H1 (cell line): ENCODE data around the gene HTR2A. TPM values are rescaled to one million over a fixed set of nuclear protein-coding genes. Genes with fewer than 3 reads are reported as not detected.

Source experiments
- CTCF ChIA-PET: fragments of 300-600 bp; sonication (Branson Sonifier 250); formaldehyde crosslinking; loops from one replicate; lab custom pipeline; 2021; ENCODE audit not compliant: partially characterized antibody; lab: Charles Lee
- POLR2A ChIA-PET: fragments of 300-600 bp; sonication (Branson Sonifier 250); formaldehyde crosslinking; loops from one replicate; lab custom pipeline; 2021; ENCODE audit warnings: inconsistent platforms; ENCODE audit not compliant: partially characterized antibody; lab: Charles Lee
- DNase-seq, 2 experiments: peaks; one replicate each; pipeline versions ENCODE4 v3.0.0 to v3.0.0-alpha.2; 2010 to 2022; ENCODE audit warnings: low spot score in 2 of 2, low read depth in 1 of 2, mixed read lengths in 1 of 2
- FAIRE-seq: peaks from 2 replicates; lab custom pipeline; 2011; peaks lifted over from hg19 to GRCh38; lab: Jason Lieb, UNC
- H2AFZ ChIP-seq: 2 replicates; pipeline ENCODE4 v1.8.1; 2012; ENCODE audit warnings: low read length, inconsistent platforms
- H2AK5ac ChIP-seq: 2 replicates; pipeline ENCODE4 v1.6.1; 2013; ENCODE audit warnings: low read depth, low read length
- H2BK120ac ChIP-seq: replicated peaks from 2 replicates; pipeline ENCODE3; 2013; ENCODE audit warnings: low read depth, low read length, inconsistent platforms
- H2BK12ac ChIP-seq: 2 replicates; pipeline ENCODE4 v1.6.1; 2013; ENCODE audit warnings: low read depth, low read length
- H2BK15ac ChIP-seq: 2 replicates; pipeline ENCODE4 v1.6.1; 2013; ENCODE audit warnings: low read length
- H2BK20ac ChIP-seq: 2 replicates; pipeline ENCODE4 v1.6.1; 2013; ENCODE audit warnings: low read length
- H2BK5ac ChIP-seq: 2 replicates; pipeline ENCODE4 v1.6.1; 2013; ENCODE audit warnings: low read depth, low read length
- H3K14ac ChIP-seq: 2 replicates; pipeline ENCODE4 v1.6.1; 2013; ENCODE audit warnings: inconsistent platforms; ENCODE audit not compliant: insufficient read length
- H3K18ac ChIP-seq: 2 replicates; pipeline ENCODE4 v1.6.1; 2013; ENCODE audit warnings: low read length; ENCODE audit errors: extremely low read depth
- H3K23ac ChIP-seq: 2 replicates; pipeline ENCODE4 v1.6.1; 2013; ENCODE audit warnings: inconsistent platforms; ENCODE audit not compliant: insufficient read length
- H3K23me2 ChIP-seq: 2 replicates; pipeline ENCODE4 v1.6.1; 2013; ENCODE audit warnings: low read depth, low read length
- H3K27ac ChIP-seq: 2 replicates; pipeline ENCODE4 v1.6.1; 2011; ENCODE audit warnings: low read depth, low read length, inconsistent platforms
- H3K27me3 ChIP-seq, 4 experiments: replicated peaks in 1 of 4; 1 replicate in 1 of 4; 2 replicates in 3 of 4; pipeline versions ENCODE4 v1.6.1 to v1.8.1; 2011 to 2013; ENCODE audit warnings: low read length in 3 of 4, mild to moderate bottlenecking in 3 of 4, inconsistent platforms in 2 of 4, mixed read lengths in 2 of 4, moderate library complexity in 1 of 4; ENCODE audit not compliant: control insufficient read depth in 3 of 4, insufficient read depth in 3 of 4; ENCODE audit errors: extremely low read depth in 1 of 4
- H3K36me3 ChIP-seq, 4 experiments: 2 replicates each; pipeline versions ENCODE4 v1.6.1 to v1.8.1; 2011 to 2013; ENCODE audit warnings: mild to moderate bottlenecking in 4 of 4, low read length in 3 of 4, moderate library complexity in 2 of 4, control low read depth in 1 of 4, inconsistent platforms in 1 of 4; ENCODE audit not compliant: insufficient read depth in 4 of 4, control insufficient read depth in 2 of 4
- H3K4ac ChIP-seq: replicated peaks from 2 replicates; pipeline ENCODE3; 2013; ENCODE audit warnings: low read length, low read depth, mixed read lengths, inconsistent platforms; ENCODE audit not compliant: insufficient read length
- H3K4me1 ChIP-seq, 4 experiments: replicated peaks in 1 of 4; 1 replicate in 1 of 4; 2 replicates in 3 of 4; pipeline versions ENCODE4 v1.6.1 to v1.8.1; 2011 to 2013; ENCODE audit warnings: low read length in 3 of 4, inconsistent platforms in 2 of 4, mixed read lengths in 1 of 4; ENCODE audit not compliant: insufficient read depth in 4 of 4, control insufficient read depth in 3 of 4
- H3K4me2 ChIP-seq, 2 experiments: 2 replicates each; pipeline versions ENCODE4 v1.6.1 to v1.8.1; 2011 to 2013; ENCODE audit warnings: low read depth in 2 of 2, low read length in 2 of 2, control low read depth in 1 of 2, inconsistent platforms in 1 of 2, mild to moderate bottlenecking in 1 of 2; ENCODE audit not compliant: insufficient read depth in 1 of 2
- H3K4me3 ChIP-seq, 4 experiments: fragments of 200-600, 300-600 bp in 1 of 4; sonication (generic), shearing (Covaris generic), sonication (Bioruptor Twin) in 1 of 4; 2 replicates each; pipeline versions ENCODE4 v1.5.1 to v1.8.1; 2011 to 2016; ENCODE audit warnings: low read length in 4 of 4, low read depth in 3 of 4, control low read depth in 2 of 4, inconsistent platforms in 2 of 4, mild to moderate bottlenecking in 2 of 4, mixed read lengths in 1 of 4, moderate library complexity in 1 of 4; ENCODE audit not compliant: insufficient read depth in 2 of 4; ENCODE audit errors: extremely low read depth in 1 of 4
- H3K56ac ChIP-seq: replicated peaks from 2 replicates; pipeline ENCODE3; 2013; ENCODE audit warnings: low read depth, mild to moderate bottlenecking, mixed read lengths, low read length, inconsistent platforms; ENCODE audit not compliant: insufficient read length
- H3K79me1 ChIP-seq: 2 replicates; pipeline ENCODE4 v1.6.1; 2013; ENCODE audit warnings: low read depth, low read length, control low read depth
- H3K79me2 ChIP-seq, 2 experiments: 2 replicates each; pipeline versions ENCODE4 v1.6.1 to v1.8.1; 2012 to 2013; ENCODE audit warnings: low read length in 2 of 2, mild to moderate bottlenecking in 2 of 2, inconsistent platforms in 1 of 2; ENCODE audit not compliant: insufficient read depth in 2 of 2, control insufficient read depth in 1 of 2
- H3K9ac ChIP-seq, 4 experiments: replicated peaks in 1 of 4; 1 replicate in 1 of 4; 2 replicates in 3 of 4; pipeline versions ENCODE4 v1.6.1 to v1.8.1; 2011 to 2013; ENCODE audit warnings: low read depth in 3 of 4, low read length in 3 of 4, control low read depth in 2 of 4, mild to moderate bottlenecking in 2 of 4, moderate library complexity in 2 of 4, inconsistent platforms in 1 of 4; ENCODE audit errors: extremely low read depth in 1 of 4
- H3K9me3 ChIP-seq, 2 experiments: 2 replicates each; pipeline versions ENCODE4 v1.6.1 to v1.8.1; 2012 to 2013; ENCODE audit warnings: mild to moderate bottlenecking in 2 of 2, moderate library complexity in 2 of 2, control low read depth in 1 of 2, inconsistent platforms in 1 of 2, low read depth in 1 of 2, low read length in 1 of 2, mixed read lengths in 1 of 2; ENCODE audit not compliant: insufficient read depth in 2 of 2
- H4K20me1 ChIP-seq, 2 experiments: replicated peaks in 1 of 2; 2 replicates each; pipeline versions ENCODE3 to v1.8.1; 2011 to 2013; ENCODE audit warnings: inconsistent platforms in 2 of 2, low read length in 2 of 2, mild to moderate bottlenecking in 1 of 2; ENCODE audit not compliant: insufficient read depth in 2 of 2, control insufficient read depth in 1 of 2
- H4K5ac ChIP-seq: 2 replicates; pipeline ENCODE4 v1.6.1; 2013; ENCODE audit warnings: low read length, low read depth, mixed read lengths, inconsistent platforms; ENCODE audit not compliant: insufficient read length
- H4K8ac ChIP-seq: 2 replicates; pipeline ENCODE4 v1.8.0; 2013; ENCODE audit warnings: mild to moderate bottlenecking, moderate library complexity, low read length, inconsistent platforms; ENCODE audit not compliant: insufficient read depth; ENCODE audit errors: extremely low read depth
- H4K91ac ChIP-seq: replicated peaks from 2 replicates; pipeline ENCODE3; 2013; ENCODE audit warnings: low read length, mixed read lengths, inconsistent platforms; ENCODE audit not compliant: insufficient read length
- BCL11A ChIP-seq, 2 experiments: IDR thresholded peaks; one replicate each; pipeline ENCODE4 v1.6.1; 2011; ENCODE audit warnings: low read depth in 2 of 2, low read length in 2 of 2, mild to moderate bottlenecking in 2 of 2
- CBX8 ChIP-seq: fragments of 300-800, 300-1000 bp; sonication (generic); IDR thresholded peaks from 2 replicates; pipeline ENCODE4 v1.7.1; 2016; ENCODE audit warnings: low read depth, low read length, borderline replicate concordance
- NRF1 ChIP-seq: IDR thresholded peaks from 2 replicates; pipeline ENCODE4 v1.6.1; 2011; ENCODE audit warnings: mild to moderate bottlenecking, low read depth, low read length, improper control_type of control experiment
- POLR2AphosphoS5 ChIP-seq: IDR thresholded peaks from 2 replicates; pipeline ENCODE4 v1.6.1; 2011; ENCODE audit warnings: low read depth, low read length
- SIX5 ChIP-seq: IDR thresholded peaks from 2 replicates; pipeline ENCODE4 v1.6.1; 2011; ENCODE audit warnings: mild to moderate bottlenecking, low read depth, low read length
- SRF ChIP-seq: IDR thresholded peaks from 2 replicates; pipeline ENCODE4 v1.6.1; 2011; ENCODE audit warnings: mild to moderate bottlenecking, low read depth, low read length, moderate library complexity
- WGBS, 2 experiments: shearing (Covaris generic) in 1 of 2; methylation state at CpG; one replicate each; pipeline versions ENCODE4 v1.1.6 to v1.1.7; 2013 to 2015; ENCODE audit warnings: low lambda C conversion rate in 2 of 2, mixed read lengths in 2 of 2, inconsistent platforms in 1 of 2, low coverage in 1 of 2, missing lambda C conversion rate in 1 of 2; ENCODE audit not compliant: insufficient replicate concordance in 2 of 2, insufficient coverage in 1 of 2, insufficient read length in 1 of 2; ENCODE audit errors: extremely low coverage in 1 of 2, missing lambda C conversion rate in 1 of 2; 5-methylcytosine and 5-hydroxymethylcytosine counted together
- polyA plus RNA-seq, 7 experiments: library from polyadenylated mRNA; depleted of rRNA in 3 of 7; stranded (reverse) in 5 of 7; unstranded in 2 of 7; fragments of >200 nt in 5 of 7; fragments of 200-250 nt in 2 of 7; gene quantifications; 1 replicate in 5 of 7; 2 replicates in 1 of 7; 4 replicates in 1 of 7; pipeline versions ENCODE4 v1.2.1 to v1.2.3, GENCODE V29; 2011 to 2013; ENCODE audit warnings: missing spikeins in 2 of 7, mixed read lengths in 2 of 7
- total RNA-seq: library from RNA; stranded (reverse); fragmentation: NEBNext Ultra II Directional; extraction: Animal tissue kit (Norgen Biotek cat#: 25700); gene quantifications from 2 replicates; pipeline ENCODE4 v1.2.1, GENCODE V29; 2021

Gene HTR2A
- total and polyA plus RNA-seq, 2 of the 8 experiments (the other 6 are each of a cell fraction or from before 2014, with no cell fraction given) = not detected

DNA sequence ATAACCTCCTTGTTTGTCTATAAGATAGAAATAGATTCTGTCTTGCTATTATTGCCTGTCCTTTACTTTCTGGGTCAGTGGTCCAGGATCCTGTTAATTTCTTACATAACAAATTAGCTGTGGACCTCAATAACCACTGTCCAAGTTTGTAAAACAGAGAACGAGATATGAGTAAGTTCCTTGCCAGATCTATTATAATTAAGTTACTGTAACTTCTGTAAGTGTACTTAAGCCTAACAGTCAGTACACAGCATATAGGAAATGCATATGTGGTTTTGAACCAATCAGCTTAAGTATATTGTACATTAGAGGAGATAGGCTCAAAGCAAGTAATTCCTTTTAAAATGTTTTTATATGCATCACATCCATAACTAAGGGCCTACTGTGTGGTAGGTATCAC lies 34.9 kb downstream of the HTR2A start:
- Histone ChIP-seq H3K14ac (no peak overlapping the region), H3K9ac (no peak overlapping the region), H2BK15ac (no peak overlapping the region), H4K5ac (no peak overlapping the region), H2BK20ac (no peak overlapping the region), H3K79me2 (no peaks in the 10 kb centered on the region), H3K4me3 (no peak overlapping the region), H3K27ac (no peak overlapping the region), H4K91ac (no peak overlapping the region), H2BK120ac (no peak overlapping the region), H3K56ac (no peak overlapping the region), H2AFZ (no peak overlapping the region), H3K4me2 (no peak overlapping the region), H3K18ac (no peak overlapping the region), H3K79me1 (no peaks in the 10 kb centered on the region), H3K23ac (no peak overlapping the region), H3K27me3 (no peaks in the 10 kb centered on the region), H4K8ac (no peak overlapping the region), H2BK12ac (no peak overlapping the region), H3K36me3 (no peaks in the 10 kb centered on the region), H3K4ac (no peak overlapping the region), H3K9me3 (no peaks in the 10 kb centered on the region), H4K20me1 (no peaks in the 10 kb centered on the region), H2AK5ac (no peak overlapping the region), H2BK5ac (no peak overlapping the region), H3K4me1 (no peaks in the 10 kb centered on the region), H3K23me2 (no peaks in the 10 kb centered on the region)
- 95% methylated on average over 1 of the region's 1 CpG; no CpG with 5 or more reads in 1 of the 2 experiments for WGBS, 2 experiments
- DNase-seq = no peak
- TF ChIP-seq SIX5 (no peak), BCL11A (IDR thresholded peaks at IDR 0.05; ENCODE audit: low read depth in 2 of 2, low read length in 2 of 2) (no peak), CBX8 (no peak), SRF (no peak), POLR2AphosphoS5 (no peak), NRF1 (no peak)
- FAIRE-seq = no peak
- ChIA-PET CTCF (interaction anchor here (0.5 to 1.6 kb wide), 3 partner anchors 112 to 601 kb away, joined by 3 to 4 read pairs (median 3); no protein-coding TSS in a partner anchor), POLR2A (no interaction called here)
